ENCODE measurements around the gene DMWD.

- TF ChIP-seq, protein P1, sequence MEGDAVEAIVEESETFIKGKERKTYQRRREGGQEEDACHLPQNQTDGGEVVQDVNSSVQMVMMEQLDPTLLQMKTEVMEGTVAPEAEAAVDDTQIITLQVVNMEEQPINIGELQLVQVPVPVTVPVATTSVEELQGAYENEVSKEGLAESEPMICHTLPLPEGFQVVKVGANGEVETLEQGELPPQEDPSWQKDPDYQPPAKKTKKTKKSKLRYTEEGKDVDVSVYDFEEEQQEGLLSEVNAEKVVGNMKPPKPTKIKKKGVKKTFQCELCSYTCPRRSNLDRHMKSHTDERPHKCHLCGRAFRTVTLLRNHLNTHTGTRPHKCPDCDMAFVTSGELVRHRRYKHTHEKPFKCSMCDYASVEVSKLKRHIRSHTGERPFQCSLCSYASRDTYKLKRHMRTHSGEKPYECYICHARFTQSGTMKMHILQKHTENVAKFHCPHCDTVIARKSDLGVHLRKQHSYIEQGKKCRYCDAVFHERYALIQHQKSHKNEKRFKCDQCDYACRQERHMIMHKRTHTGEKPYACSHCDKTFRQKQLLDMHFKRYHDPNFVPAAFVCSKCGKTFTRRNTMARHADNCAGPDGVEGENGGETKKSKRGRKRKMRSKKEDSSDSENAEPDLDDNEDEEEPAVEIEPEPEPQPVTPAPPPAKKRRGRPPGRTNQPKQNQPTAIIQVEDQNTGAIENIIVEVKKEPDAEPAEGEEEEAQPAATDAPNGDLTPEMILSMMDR (conservative IDR thresholded peaks at IDR 0.05): no peak
- no peak for TF ChIP-seq ZFX (IDR thresholded peaks at IDR 0.05)
Observed at GRCh38 chr19:45763691-45764294, 28.9 kb downstream of the DMWD start.

Measured in C4-2B (cell line).